DND-41 (cell line): ENCODE results near the gene RNF150.

ENCODE experiments used
- ATAC-seq: fragments of 200-7000 bp; cut with Tn5 transposase; 3 replicates; pipeline ENCODE4 v1.9.1; 2021; ENCODE audit warnings: low read depth; ENCODE audit not compliant: insufficient read depth
- DNase-seq: peaks from one replicate; pipeline ENCODE4 v3.0.0-alpha.2; 2020
- H2AFZ ChIP-seq: 2 replicates; pipeline ENCODE4 v1.6.0; 2012; ENCODE audit warnings: low read depth, low read length
- H3K27ac ChIP-seq: 2 replicates; pipeline ENCODE4 v1.5.1; 2012; ENCODE audit warnings: low read length, inconsistent platforms
- H3K27me3 ChIP-seq: fragments of 200-600 bp; sonication (generic); 2 replicates; pipeline ENCODE4 v1.6.0; 2012; ENCODE audit warnings: low read length, mild to moderate bottlenecking, inconsistent platforms; ENCODE audit not compliant: insufficient read depth, poor library complexity
- H3K36me3 ChIP-seq: 2 replicates; pipeline ENCODE4 v1.5.1; 2012; ENCODE audit warnings: low read length, inconsistent platforms; ENCODE audit not compliant: insufficient read depth
- H3K4me1 ChIP-seq: 2 replicates; pipeline ENCODE4 v1.5.1; 2012; ENCODE audit warnings: mild to moderate bottlenecking, low read length; ENCODE audit not compliant: insufficient read depth
- H3K4me2 ChIP-seq: 2 replicates; pipeline ENCODE4 v1.6.0; 2012; ENCODE audit warnings: mild to moderate bottlenecking, moderate library complexity, low read length, inconsistent platforms; ENCODE audit not compliant: insufficient read depth
- H3K4me3 ChIP-seq, 2 experiments: fragments of 200-600 bp in 1 of 2; shearing (Covaris generic) in 1 of 2; 2 replicates each; pipeline ENCODE4 v1.5.1; 2012 to 2016; ENCODE audit warnings: inconsistent platforms in 2 of 2, low read length in 2 of 2, mild to moderate bottlenecking in 2 of 2, low read depth in 1 of 2, moderate library complexity in 1 of 2
- H3K79me2 ChIP-seq: 2 replicates; pipeline ENCODE4 v1.6.0; 2012; ENCODE audit warnings: low read length, inconsistent platforms; ENCODE audit not compliant: insufficient read depth
- H3K9ac ChIP-seq: 2 replicates; pipeline ENCODE4 v1.6.0; 2012; ENCODE audit warnings: low read depth, mild to moderate bottlenecking, inconsistent platforms, low read length, moderate library complexity
- H3K9me3 ChIP-seq: 2 replicates; pipeline ENCODE4 v1.5.1; 2012; ENCODE audit warnings: low read length, moderate library complexity, mild to moderate bottlenecking, inconsistent platforms; ENCODE audit not compliant: insufficient read depth, severe bottlenecking
- H4K20me1 ChIP-seq: 2 replicates; pipeline ENCODE4 v1.6.0; 2012; ENCODE audit warnings: low read length; ENCODE audit not compliant: insufficient read depth
- CTCF ChIP-seq: IDR thresholded peaks from 2 replicates; pipeline ENCODE4 v1.5.1; 2012; ENCODE audit warnings: borderline replicate concordance, low read length, moderate library complexity, mild to moderate bottlenecking; ENCODE audit not compliant: poor library complexity, severe bottlenecking; ENCODE audit errors: extremely low read depth
- EZH2 ChIP-seq: IDR thresholded peaks from 3 replicates; pipeline ENCODE4 v1.6.1; 2012; ENCODE audit warnings: borderline replicate concordance, low read depth, mild to moderate bottlenecking, moderate library complexity, low read length, inconsistent platforms; ENCODE audit not compliant: severe bottlenecking

RNF150 gene

GRCh38 chr4:140888054-140888453 is 245.2 kb downstream of the RNF150 start:
- no peak for TF ChIP-seq EZH2
- TF ChIP-seq CTCF, result no peak
- no peak overlapping the region for H3K4me3 ChIP-seq
- H3K27ac ChIP-seq, result no peak overlapping the region
- H3K4me2 ChIP-seq, result no peak overlapping the region
- H3K4me1 ChIP-seq, result no peaks in the 10 kb centered on the region
- no peaks in the 10 kb centered on the region for H3K36me3 ChIP-seq
- H3K27me3 ChIP-seq, result peaks cover 2% of the 10 kb centered on the region
- H3K9ac ChIP-seq, result no peak overlapping the region
- H4K20me1 ChIP-seq, result no peaks in the 10 kb centered on the region
- ATAC-seq, result no peak
- H3K9me3 ChIP-seq, result no peaks in the 10 kb centered on the region
- H2AFZ ChIP-seq, result no peak overlapping the region
- H3K79me2 ChIP-seq, result no peaks in the 10 kb centered on the region
- no peak for DNase-seq

GRCh38 chr4:140887467-140887866 is 245.8 kb downstream of the RNF150 start:
- Histone ChIP-seq H2AFZ (no peak overlapping the region), H3K9me3 (no peaks in the 10 kb centered on the region), H3K4me2 (no peak overlapping the region), H4K20me1 (no peaks in the 10 kb centered on the region), H3K79me2 (no peaks in the 10 kb centered on the region), H3K27me3 (peaks cover 2% of the 10 kb centered on the region), H3K36me3 (no peaks in the 10 kb centered on the region), H3K4me3 (no peak overlapping the region), H3K4me1 (no peaks in the 10 kb centered on the region), H3K9ac (no peak overlapping the region), H3K27ac (no peak overlapping the region)
- TF ChIP-seq EZH2 (no peak), CTCF (no peak)
- no peak for ATAC-seq
- no peak for DNase-seq

- peak; percentile 89 for ATAC-seq
- H2AFZ ChIP-seq, result no peak overlapping the region
Measured at GRCh38 chr4:140884431-140885058, 248.7 kb downstream of the RNF150 start.

More at GRCh38 chr4:140884431-140885058, 248.7 kb downstream of the RNF150 start:
- Histone ChIP-seq H3K36me3 (no peaks in the 10 kb centered on the region), H3K27ac (no peak overlapping the region), H3K79me2 (no peaks in the 10 kb centered on the region), H3K9ac (no peak overlapping the region), H4K20me1 (no peaks in the 10 kb centered on the region), H3K27me3 (peaks cover 2% of the 10 kb centered on the region), H3K9me3 (no peaks in the 10 kb centered on the region), H3K4me3 (no peak overlapping the region), H3K4me1 (no peaks in the 10 kb centered on the region), H3K4me2 (no peak overlapping the region)
- TF ChIP-seq EZH2, result no peak
- TF ChIP-seq CTCF, result peak; percentile 78
- peak; percentile 53 for DNase-seq
